CD4-positive, alpha-beta T cell (primary cell): ENCODE measurements around the gene C4orf50. TPM values are rescaled to one million over a fixed set of nuclear protein-coding genes. Genes with fewer than 3 reads are reported as not detected.

ENCODE experiments used
- ATAC-seq: fragments of 200-7000 bp; cut with Tn5 transposase; one replicate; pipeline ENCODE4 v1.10.0; 2022; ENCODE audit warnings: mild to moderate bottlenecking; ENCODE audit not compliant: poor library complexity
- CTCF ChIA-PET: fragments of 350-600 bp; sonication (Branson Sonifier 250); formaldehyde crosslinking; loops from one replicate; lab custom pipeline; 2021; ENCODE audit warnings: antibody characterized with exemption, inconsistent platforms; lab: Charles Lee
- POLR2A ChIA-PET: fragments of 350-600 bp; sonication (Branson Sonifier 250); formaldehyde crosslinking; loops from one replicate; lab custom pipeline; 2021; ENCODE audit warnings: antibody characterized with exemption, inconsistent platforms; lab: Charles Lee
- DNase-seq, 14 experiments: peaks; one replicate each; pipeline ENCODE4 v3.0.0-alpha.2; 2013 to 2020; ENCODE audit warnings: mixed read lengths in 2 of 14
- H3K27ac ChIP-seq, 2 donors: one replicate each; pipeline versions ENCODE4 v1.5.1 to v1.7.0; 2013; ENCODE audit warnings: low read length in 2 of 2, low read depth in 1 of 2, mild to moderate bottlenecking in 1 of 2
- H3K27me3 ChIP-seq, 2 experiments: 1 replicate in 1 of 2; 2 replicates in 1 of 2; pipeline versions ENCODE4 v1.6.1 to v1.7.0; 2013; ENCODE audit warnings: low read length in 2 of 2, control low read depth in 1 of 2, mild to moderate bottlenecking in 1 of 2, moderate library complexity in 1 of 2; ENCODE audit not compliant: insufficient read depth in 2 of 2, control insufficient read depth in 1 of 2
- H3K36me3 ChIP-seq: one replicate; pipeline ENCODE4 v1.6.1; 2013; ENCODE audit warnings: low read length, control low read depth; ENCODE audit not compliant: insufficient read depth
- H3K4me1 ChIP-seq: one replicate; pipeline ENCODE4 v1.6.1; 2013; ENCODE audit warnings: low read length, control low read depth; ENCODE audit not compliant: insufficient read depth
- H3K4me3 ChIP-seq: one replicate; pipeline ENCODE4 v1.5.1; 2013; ENCODE audit warnings: mild to moderate bottlenecking, low read length, moderate library complexity
- H3K9me3 ChIP-seq, 2 experiments: 1 replicate in 1 of 2; 2 replicates in 1 of 2; pipeline versions ENCODE4 v1.6.1 to v1.7.0; 2013; ENCODE audit warnings: low read length in 2 of 2, mild to moderate bottlenecking in 2 of 2, control low read depth in 1 of 2, moderate library complexity in 1 of 2; ENCODE audit not compliant: control insufficient read depth in 1 of 2, insufficient read depth in 1 of 2
- H3K27ac Mint-ChIP-seq: one replicate; pipeline ENCODE4 v1.8.0; 2020; ENCODE audit warnings: mixed read lengths
- H3K27me3 Mint-ChIP-seq: one replicate; pipeline ENCODE4 v1.8.0; 2021; ENCODE audit warnings: mixed read lengths
- H3K36me3 Mint-ChIP-seq: one replicate; pipeline ENCODE4 v1.8.0; 2021; ENCODE audit warnings: low read depth, mixed read lengths
- H3K4me1 Mint-ChIP-seq: one replicate; pipeline ENCODE4 v1.8.0; 2021; ENCODE audit warnings: low read depth, mixed read lengths
- H3K4me3 Mint-ChIP-seq: one replicate; pipeline ENCODE4 v1.8.0; 2020; ENCODE audit warnings: mild to moderate bottlenecking, mixed read lengths
- H3K9me3 Mint-ChIP-seq: one replicate; pipeline ENCODE4 v1.8.0; 2020; ENCODE audit warnings: mixed read lengths
- CTCF ChIP-seq: fragments of 200-600 bp; IDR thresholded peaks from one replicate; pipeline ENCODE4 v1.8.0; 2022; ENCODE audit warnings: antibody characterized with exemption, mild to moderate bottlenecking
- intact Hi-C, 2 experiments: fragments of 100-400 bp; cut with DNase I in 1 of 2; cut with micrococcal nuclease in 1 of 2; formaldehyde crosslinking; loops; one replicate each; pipeline versions ENCODE4 v1.15.1 to v1.9.0; 2023 to 2025; cut with DNase I, micrococcal nuclease
- total RNA-seq, 174 experiments: library from RNA in 2 of 174; stranded (reverse) in 2 of 174; gene quantifications; one replicate each; pipeline ENCODE4 v1.2.3 and lab custom pipeline; 2021 to 2026

The C4orf50 gene
- total RNA-seq, 2 experiments from 2014 or later, result 0.16 to 0.20 TPM

- H3K36me3 ChIP-seq, result no peaks in the 10 kb centered on the region
- Mint-ChIP-seq H3K27ac (no peak overlapping the region), H3K9me3 (no peaks in the 10 kb centered on the region), H3K4me3 (no peak overlapping the region), H3K36me3 (no peaks in the 10 kb centered on the region), H3K27me3 (no peaks in the 10 kb centered on the region), H3K4me1 (no peaks in the 10 kb centered on the region)
- CTCF ChIA-PET, result no interaction called here
- H3K27me3 ChIP-seq, result no peaks in the 10 kb centered on the region
- no peak for TF ChIP-seq CTCF
- no peak for DNase-seq
- POLR2A ChIA-PET, result no interaction called here
- H3K9me3 ChIP-seq, result peaks cover 0 to 3% of the 10 kb centered on the region in 2 experiments
- intact Hi-C loops, result no loop called here
- ATAC-seq, result no peak
- H3K4me1 ChIP-seq, result no peaks in the 10 kb centered on the region
- no peak overlapping the region for H3K27ac ChIP-seq
- H3K4me3 ChIP-seq, result no peak overlapping the region
Observed at GRCh38 chr4:6027392-6027791, 9.2 kb upstream of the C4orf50 start.

GRCh38 chr4:6024313-6024960, 6.2 kb upstream of the C4orf50 start:
- no peaks in the 10 kb centered on the region for H3K27me3 ChIP-seq
- TF ChIP-seq CTCF, result no peak
- intact Hi-C loops, result no loop called here
- no peaks in the 10 kb centered on the region for H3K4me1 Mint-ChIP-seq
- POLR2A ChIA-PET, result no interaction called here
- no peak overlapping the region for H3K27ac Mint-ChIP-seq
- H3K4me1 ChIP-seq, result no peaks in the 10 kb centered on the region
- no peaks in the 10 kb centered on the region for H3K36me3 Mint-ChIP-seq
- CTCF ChIA-PET, result no interaction called here
- ATAC-seq (no peak), DNase-seq (no peak)
- no peak overlapping the region for H3K27ac ChIP-seq
- H3K27me3 Mint-ChIP-seq, result peaks cover 6% of the 10 kb centered on the region
- H3K9me3 Mint-ChIP-seq, result no peaks in the 10 kb centered on the region
- no peak overlapping the region for H3K4me3 Mint-ChIP-seq
- H3K4me3 ChIP-seq, result no peak overlapping the region
- H3K9me3 ChIP-seq, result peaks cover 0 to 8% of the 10 kb centered on the region in 2 experiments
- H3K36me3 ChIP-seq, result no peaks in the 10 kb centered on the region

- ChIA-PET CTCF (no interaction called here), POLR2A (no interaction called here)
- H3K9me3 Mint-ChIP-seq, result no peaks in the 10 kb centered on the region
- ATAC-seq (no peak), DNase-seq (no peak)
- Histone ChIP-seq H3K4me1 (no peaks in the 10 kb centered on the region), H3K9me3 (peaks cover 0 to 11% of the 10 kb centered on the region in 2 experiments), H3K36me3 (no peaks in the 10 kb centered on the region), H3K27me3 (no peaks in the 10 kb centered on the region), H3K27ac (no peak overlapping the region), H3K4me3 (no peak overlapping the region)
- peaks cover 11% of the 10 kb centered on the region for H3K27me3 Mint-ChIP-seq
- H3K4me1 Mint-ChIP-seq, result no peaks in the 10 kb centered on the region
- intact Hi-C loops, result no loop called here
- no peak overlapping the region for H3K4me3 Mint-ChIP-seq
- no peak overlapping the region for H3K27ac Mint-ChIP-seq
- no peaks in the 10 kb centered on the region for H3K36me3 Mint-ChIP-seq
- no peak for TF ChIP-seq CTCF
Observed at GRCh38 chr4:6023731-6024130, 5.5 kb upstream of the C4orf50 start.
